Measurements from ENCODE around the gene GRIA4.

DNA sequence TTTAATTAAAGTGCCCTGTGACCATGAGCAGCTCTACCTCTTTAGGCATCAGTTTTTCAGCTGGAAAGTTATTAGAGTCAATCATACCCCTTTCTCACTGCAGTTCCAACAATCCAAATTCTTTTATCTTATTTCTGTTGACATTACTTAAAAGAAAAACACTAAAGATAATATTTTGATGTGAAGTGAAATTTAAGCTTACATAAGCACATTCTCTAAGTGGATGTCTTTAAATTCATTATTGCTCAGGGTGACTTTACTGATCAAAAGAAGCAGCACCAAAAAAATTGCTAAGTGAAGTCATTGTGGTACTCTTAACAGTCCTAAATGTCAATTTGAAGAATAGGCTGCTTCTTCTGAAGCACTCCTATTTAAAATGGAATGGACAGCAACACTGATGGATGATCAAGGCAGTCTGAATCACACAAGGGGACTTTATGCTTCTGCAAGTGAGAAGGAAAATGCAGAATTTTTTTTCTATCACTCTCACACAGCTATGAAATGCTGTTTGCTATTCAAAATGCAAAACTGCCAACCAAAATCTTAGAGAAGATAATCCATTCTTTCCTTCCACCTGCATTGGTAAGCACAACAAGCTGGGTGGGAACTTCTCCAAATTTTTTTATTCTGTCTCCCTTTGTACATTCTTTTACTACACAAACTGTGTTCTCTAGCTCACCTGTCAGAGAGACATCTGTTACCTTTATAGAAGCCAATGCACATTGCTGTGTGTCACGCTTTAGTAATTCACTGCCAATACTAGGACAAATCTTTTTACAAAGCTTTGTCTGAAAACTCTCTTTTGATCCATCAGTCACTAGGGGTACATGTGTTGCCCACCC lies 179.9 kb downstream of the GRIA4 start:
- TF ChIP-seq, protein P1, sequence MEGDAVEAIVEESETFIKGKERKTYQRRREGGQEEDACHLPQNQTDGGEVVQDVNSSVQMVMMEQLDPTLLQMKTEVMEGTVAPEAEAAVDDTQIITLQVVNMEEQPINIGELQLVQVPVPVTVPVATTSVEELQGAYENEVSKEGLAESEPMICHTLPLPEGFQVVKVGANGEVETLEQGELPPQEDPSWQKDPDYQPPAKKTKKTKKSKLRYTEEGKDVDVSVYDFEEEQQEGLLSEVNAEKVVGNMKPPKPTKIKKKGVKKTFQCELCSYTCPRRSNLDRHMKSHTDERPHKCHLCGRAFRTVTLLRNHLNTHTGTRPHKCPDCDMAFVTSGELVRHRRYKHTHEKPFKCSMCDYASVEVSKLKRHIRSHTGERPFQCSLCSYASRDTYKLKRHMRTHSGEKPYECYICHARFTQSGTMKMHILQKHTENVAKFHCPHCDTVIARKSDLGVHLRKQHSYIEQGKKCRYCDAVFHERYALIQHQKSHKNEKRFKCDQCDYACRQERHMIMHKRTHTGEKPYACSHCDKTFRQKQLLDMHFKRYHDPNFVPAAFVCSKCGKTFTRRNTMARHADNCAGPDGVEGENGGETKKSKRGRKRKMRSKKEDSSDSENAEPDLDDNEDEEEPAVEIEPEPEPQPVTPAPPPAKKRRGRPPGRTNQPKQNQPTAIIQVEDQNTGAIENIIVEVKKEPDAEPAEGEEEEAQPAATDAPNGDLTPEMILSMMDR (IDR thresholded peaks at IDR 0.05; ENCODE audit: low read depth, low read length), result no peak
- no peak for TF ChIP-seq POLR2A (IDR thresholded peaks at IDR 0.05; ENCODE audit: extremely low read depth, insufficient read length)
- no peak for TF ChIP-seq MYC (IDR thresholded peaks at IDR 0.05; ENCODE audit: low read depth, low read length)

Measured in NB4 (cell line).